NCI-H1436 treated with DMSO at 0.1 percent for 48 hours (cell line): ENCODE results near the gene TSSK3.

Experiments
- DNase-seq: peaks from one replicate; lab custom pipeline; 2025; lab: John Stamatoyannopoulos, UW

The TSSK3 gene

DNA sequence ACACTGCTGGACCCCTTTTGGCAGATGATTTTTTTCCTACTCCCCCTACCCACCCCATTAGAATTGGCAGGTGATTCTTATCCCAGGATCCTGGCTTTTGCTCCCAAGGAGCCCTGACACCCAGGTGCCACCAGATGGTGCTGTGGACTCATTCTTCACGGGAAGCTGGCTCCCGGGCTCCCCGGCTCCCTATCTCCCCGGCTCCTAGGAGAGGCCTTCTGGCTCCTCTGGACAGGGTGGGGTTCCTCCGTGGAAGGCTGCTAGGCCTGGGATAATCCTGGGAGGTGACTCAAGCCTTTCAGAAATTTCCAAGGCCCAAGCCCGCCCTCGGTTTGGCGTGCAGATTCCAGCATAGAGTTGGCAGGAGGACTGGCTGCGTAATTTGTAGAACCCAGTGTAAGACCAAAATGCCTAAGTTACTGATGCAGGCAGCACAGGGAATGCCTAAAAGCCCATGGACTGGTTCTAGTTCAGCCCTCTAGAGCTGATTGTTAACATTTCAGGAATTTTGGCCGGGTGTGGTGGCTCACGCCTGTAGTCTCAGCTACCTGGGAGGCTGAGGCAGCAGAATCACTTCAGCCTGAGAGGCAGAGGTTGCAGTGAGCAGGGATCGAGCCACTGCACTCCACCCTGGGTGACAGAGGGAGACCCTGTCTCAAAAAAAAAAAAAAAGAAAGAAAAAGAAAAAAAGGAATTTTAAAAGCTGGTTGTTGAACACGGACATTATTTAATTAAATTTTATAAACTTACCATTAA, 38.7 kb downstream of the TSSK3 start:
- peak; percentile 1 for DNase-seq

DNA sequence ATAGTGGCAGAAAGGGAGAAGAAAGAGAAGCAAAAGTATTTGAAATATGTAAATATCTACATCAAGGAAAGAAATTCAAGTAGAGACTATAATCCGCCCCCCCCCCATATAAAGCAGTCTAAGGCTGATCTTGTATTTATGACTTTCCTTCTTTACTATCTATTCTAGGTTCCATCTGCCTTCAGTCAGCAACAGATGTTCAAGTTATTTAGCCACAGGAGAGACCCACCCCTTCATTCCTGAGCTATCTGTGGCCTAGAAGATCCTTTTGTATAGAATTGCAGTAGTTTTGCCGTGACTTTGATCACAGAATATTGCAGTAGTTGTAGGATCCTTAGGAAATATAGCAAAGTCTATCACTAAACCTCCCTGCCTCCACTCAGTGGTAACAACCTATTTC, 42.6 kb downstream of the TSSK3 start:
- no peak for DNase-seq

DNA sequence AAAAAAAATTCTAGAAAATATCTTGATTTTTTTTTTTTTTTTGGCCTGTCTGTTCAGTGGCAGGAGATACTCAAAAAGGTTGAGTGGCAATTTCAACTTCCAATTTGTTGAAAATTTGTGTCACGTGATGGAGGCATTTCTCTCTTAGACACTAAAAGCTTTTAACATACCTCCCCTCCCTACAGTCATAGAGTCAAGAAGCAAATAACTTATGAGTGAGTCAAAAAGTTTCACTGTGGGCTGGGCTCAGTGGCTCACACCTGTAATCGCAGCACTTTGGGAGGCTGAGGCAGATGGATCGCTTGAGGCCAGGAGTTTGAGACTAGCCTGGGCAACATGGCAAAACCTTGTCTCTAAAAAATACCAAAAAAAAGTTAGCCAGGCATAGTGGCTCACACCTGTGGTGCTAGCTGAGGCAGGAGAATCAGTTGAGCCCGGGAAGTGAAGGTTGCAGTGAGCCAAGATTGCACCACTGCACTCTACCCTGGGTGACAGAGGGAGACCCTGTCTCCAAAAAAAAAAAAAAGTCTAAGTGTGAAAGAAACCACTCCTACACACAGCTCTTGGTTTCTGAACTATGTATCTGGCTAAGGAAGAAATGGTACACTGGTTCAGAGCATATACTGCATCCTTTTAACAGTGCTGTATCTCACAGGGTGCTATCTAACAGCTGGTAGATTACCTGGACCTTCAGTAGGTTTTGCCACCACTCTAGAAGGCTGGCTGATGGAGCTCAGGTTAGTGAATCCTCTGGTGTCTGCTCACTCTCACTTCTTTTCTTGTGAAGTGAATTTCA, 43.5 kb downstream of the TSSK3 start:
- no peak for DNase-seq

DNA sequence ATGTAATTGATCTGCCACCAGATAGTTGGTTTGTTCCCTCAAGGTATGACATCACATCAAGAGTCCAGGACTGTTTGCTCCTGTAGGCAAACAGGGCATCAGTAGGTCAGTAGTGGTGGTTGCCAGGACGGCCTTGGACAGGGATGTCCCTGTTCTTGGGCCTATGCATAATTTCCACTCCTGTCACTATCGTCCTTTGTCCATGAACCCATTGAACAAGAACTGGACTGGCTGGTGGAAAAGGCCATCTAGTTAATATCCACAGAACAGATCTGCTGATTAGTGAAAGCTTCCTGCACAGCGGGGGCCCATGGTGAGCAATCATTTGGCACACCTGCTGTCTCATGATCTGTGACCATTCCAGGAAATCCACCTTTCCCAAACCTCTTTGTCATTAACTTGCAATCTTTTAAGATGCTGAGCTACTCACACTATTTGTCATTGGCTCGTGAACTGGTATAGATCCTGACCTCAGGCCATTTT, 44.3 kb downstream of the TSSK3 start:
- DNase-seq = no peak

DNA sequence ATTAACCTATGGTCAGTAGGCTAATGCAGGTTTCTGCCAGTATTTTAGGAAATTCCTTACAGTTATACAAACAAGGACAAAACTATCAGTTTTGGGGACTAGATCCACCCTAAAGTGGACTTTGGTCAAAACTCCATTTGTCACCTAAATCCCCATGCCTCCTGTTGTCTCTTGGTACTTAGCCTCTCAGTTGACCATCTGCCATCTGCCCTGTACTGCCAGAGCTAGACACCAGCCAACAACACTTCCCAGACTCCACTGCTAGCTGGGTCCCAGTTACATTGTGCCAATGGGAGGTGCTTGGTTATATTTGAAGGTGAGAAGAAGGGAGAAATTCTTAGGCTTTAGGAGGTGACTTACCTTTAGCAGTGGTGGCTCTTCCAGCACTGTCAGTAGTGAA, 48.9 kb downstream of the TSSK3 start:
- no peak for DNase-seq

DNA sequence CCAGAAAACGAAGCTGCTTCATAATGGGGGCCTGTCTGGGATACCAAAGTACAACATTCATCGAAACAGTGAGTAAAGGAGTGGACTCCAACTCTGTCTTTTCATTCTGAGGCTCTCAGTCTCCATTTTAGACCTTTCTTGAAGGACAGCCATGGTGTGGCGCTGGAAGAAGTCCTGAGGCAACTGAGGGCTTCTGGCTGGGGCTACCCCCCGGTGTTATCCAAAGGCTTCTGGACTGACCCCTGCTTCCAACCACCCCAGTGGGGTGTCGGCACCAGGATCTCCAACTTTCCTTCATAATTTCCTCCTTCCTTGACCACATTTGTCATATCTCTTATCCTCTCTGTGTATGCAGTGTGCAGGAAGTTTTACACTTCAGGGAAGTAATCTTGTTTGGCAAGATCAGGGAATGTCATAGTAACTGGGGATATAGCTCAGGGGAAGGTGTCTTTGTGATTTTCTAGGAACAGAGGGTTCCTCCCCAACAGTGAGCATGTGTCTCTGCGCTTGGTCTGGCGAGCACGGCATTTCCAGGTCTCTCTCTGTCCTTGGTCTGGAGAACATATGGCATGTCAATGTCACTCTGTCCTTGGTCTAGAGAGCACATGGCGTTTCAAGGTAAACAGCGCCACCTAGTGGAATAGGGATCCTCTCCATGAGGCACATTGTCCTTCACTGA, 51.3 kb downstream of the TSSK3 start:
- no peak for DNase-seq
